Measurements from ENCODE around the gene C4orf33.

The C4orf33 gene

DNA sequence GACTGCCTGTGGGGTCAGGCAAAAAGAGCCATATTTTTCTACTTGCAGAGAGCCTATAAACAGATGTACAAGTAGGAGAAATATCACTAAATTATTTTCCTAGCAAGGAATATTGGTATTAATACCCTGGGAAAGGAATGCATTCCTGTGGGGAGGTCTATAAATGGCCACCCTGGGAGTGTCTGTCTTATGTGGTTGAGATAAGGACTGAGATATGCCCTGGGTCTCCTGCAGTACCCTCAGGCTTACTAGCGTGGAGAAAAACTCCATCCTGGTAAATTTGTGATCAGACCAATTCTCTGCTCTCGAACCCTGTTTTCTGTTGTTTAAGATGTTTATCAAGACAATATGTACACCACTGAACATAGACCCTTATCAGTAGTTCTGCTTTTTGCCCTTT, 35.4 kb downstream of the C4orf33 start:
- DNase-seq = no peak

DNA sequence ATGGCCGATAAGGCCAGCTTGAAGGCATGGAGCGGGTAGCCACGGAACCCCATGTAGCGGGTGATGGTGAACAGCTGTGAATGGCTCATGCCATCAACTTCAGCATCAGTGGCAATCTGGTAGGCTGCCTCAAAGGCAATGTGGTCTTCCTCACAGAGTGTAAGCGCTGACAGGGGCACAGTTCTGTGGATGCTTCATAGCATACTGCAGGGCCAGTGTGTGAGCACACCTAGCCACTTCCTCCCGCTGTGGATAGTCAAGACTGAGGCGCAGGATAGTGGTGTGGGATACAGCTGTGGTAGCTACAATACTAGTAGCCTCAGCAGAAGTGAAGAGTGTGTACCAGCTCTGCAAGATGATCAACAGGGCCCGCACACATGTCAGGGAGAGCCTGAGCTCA, 40.5 kb downstream of the C4orf33 start:
- no peak for DNase-seq

DNA sequence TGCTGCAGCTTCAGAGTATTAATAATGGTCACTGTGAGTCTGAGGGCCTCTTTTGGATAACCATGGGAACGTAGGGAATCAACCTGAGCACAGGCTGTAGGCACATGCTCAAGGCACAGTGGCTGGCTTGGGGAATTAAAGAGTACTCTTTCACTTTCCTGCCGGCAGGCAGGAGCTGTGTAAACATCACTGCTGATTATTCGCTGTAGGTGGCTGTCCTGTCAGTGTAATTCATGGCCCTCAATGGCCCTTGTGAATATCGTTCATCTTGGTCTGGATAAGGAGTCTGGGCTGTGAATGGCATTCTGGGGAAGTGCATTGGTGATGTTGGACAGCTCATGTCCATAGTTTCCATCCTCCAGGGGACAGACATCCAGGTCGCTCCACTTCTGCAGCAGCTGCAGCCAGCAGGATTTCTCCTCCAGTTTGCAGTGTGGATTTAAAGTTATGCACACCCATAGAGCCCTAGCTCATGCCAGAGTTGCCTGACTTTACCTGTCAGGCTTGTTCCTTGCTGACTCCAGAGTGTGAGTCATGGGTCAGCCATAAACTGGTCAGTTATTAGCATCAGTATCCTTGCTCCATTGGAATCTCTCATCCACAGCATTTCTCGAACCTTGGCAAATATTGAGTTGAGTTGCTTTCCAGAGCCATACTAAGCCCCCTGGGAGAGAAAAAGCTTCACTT, 43.0 kb downstream of the C4orf33 start:
- no peak for DNase-seq

DNA sequence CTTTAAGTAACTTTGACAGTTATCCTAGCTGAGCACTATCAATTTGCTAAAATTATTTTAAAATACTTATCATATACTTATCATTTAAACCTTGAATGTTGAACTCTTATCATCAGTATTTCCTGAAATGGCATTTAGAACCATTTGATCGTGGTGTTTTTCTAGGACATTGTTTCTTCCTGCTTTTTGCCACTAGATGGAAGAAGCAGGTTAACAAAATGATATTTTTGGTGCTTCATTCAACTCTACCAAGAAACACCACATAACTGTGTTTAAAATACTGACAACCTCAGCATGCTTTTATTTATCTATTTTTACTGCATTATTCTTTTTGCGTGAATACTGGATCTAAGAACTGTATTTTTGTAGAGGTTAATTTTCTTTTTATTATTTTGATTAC, 44.6 kb downstream of the C4orf33 start:
- DNase-seq = no peak

DNA sequence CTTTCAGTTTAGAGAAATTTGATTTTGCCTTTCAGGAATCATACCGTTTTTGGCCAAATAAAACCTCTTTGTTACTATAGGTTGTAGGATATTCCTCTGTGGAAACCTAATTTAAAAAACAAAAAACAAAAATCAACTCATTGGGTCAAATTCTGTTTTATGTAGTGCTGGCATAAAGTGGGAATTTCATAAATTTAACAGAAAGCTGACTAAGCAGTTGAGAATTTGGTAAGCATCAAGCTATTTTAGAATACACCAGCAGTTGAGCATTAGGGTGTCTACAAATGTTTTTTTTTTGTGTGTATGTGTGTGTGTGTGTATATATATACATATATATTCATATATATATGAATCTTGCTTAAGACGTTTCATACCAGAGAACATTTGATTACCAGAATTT, 47.4 kb downstream of the C4orf33 start:
- DNase-seq = no peak

DNA sequence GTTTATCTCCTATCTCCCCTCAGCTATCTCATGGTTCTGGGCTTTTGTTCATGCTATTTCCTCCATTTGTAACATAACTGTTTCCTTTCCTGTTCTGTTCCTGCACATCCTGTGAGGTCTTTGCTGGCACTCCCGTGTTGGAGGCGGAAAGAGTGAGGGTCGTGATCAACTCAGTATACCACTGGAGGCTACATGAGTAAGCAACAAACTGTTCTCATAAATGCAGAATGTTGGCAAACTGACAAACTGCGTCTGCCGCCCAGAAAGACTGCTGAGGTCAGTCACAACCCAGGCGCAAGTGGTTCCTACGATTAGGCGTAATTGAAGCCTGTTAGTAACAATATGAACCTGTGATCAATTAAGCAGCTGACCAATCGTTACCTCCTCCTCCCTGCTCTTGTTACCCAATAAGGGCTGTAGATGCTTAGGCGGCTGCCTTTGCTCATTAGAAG, 48.8 kb downstream of the C4orf33 start:
- DNase-seq = no peak

DNA sequence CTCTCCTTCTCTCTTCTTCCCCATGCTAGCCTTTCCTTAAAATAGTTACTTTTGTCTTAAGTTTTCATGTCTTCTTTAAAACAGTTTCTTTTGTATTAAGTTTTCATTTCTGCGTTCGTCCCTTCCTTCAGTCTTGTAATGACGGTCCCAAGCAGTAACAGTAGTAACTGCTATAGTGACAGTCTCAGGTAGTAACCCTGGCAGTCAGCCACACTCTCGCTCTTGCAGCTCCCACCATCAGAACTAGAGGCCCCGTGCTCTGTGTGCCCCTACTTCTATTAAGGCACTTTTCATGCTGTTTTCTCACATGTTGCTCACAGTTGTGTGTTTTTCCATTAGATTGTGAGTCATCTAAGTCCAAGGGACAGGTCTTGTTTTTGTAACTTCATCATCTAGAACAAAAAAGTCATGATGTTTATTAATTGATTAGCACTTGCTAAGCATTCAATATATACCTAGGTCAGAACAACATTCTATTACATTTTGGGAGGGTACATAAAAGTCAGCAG, 49.3 kb downstream of the C4orf33 start:
- no peak for DNase-seq

DNA sequence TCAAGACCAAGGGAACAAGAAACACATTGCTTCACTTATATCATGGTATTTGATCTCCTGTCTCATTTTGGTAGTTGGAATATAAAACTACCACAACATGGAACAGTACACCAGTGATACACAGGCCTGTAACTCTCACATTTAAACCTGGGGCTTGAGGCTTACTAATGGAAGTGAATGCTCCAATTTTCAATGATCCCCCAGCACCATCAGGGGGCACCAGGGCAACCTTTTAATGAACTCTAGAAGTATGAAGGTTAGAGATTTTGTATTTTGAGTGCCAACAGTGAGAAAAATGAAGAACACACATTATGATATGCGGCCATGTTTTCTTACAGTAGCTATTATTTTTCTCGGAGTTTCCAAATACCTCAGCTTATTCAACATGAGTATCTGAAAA, 50.7 kb downstream of the C4orf33 start:
- DNase-seq = no peak

DNA sequence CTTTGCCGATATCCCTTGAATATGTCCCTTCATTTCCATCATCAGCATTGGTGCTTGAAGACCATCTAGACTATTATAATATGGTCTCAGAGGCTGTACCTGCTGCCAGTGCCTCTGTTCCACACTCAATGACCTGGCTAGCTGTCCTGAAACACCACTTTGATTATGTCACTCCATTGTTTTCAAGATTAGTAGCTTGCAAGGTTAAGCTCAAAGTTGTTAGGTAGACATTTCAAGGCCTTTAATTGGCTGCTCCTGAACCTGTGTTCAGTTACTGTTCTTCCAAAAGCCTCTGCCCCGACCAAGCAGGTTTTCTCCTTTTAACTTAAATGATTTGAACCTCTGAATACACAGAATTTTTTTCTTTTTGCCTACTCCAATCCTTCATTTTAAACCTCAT, 52.9 kb downstream of the C4orf33 start:
- DNase-seq = no peak

DNA sequence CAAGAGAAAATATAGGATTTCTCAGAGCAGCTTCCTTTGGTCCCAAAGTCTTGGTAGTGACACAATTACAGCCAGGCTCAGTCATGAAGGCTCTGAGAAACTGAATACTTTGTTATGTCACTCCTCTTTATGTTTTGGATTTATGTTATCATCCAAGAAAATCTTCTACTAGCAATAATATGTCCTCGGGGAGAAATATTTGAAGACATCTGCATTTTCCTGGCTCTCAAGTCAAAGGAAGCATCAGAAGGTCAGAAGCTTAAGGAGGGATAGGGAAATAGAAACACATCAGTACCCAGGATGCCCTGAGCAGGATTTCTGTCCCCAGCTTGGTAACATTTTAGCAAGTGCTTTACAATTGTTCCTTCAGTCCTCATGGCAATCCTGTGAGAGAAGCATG, 54.0 kb downstream of the C4orf33 start:
- DNase-seq = no peak

DNA sequence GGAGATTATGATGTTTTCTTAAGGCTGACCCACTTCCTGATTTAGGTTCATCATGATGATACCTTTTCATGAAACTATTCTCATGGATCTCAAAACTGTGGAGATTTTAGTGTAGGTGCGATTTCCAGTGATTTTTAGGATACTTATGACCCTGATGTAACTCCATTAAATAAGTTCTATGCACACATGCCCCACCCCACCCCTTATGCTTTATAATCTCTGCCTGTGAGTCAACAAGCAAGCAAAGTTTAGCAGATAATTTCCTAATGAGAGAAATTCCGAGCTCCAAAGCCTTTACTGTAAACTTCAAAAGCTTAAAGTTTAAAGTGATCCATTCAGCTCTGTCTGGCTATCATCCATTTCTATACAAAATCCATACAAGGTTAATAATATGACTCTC, 56.4 kb downstream of the C4orf33 start:
- DNase-seq = no peak

DNA sequence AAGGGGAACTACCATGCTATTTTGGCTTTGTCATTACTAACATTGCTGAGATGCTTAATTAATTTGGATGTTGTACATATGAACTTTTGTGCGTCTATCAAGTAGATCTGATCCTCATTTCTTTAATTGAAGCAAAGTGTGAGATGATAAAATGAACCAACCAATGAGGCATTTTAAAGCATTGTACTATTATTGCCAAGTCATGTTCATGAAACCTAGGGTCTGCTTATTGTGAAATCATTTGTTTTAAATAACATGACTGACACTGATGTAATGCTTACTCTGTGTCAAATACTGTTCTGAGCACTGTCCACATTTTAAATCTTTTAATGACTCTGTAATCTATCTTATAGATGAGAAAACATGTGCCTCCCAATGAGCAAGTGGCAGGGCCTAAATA, 57.7 kb downstream of the C4orf33 start:
- DNase-seq = no peak

DNA sequence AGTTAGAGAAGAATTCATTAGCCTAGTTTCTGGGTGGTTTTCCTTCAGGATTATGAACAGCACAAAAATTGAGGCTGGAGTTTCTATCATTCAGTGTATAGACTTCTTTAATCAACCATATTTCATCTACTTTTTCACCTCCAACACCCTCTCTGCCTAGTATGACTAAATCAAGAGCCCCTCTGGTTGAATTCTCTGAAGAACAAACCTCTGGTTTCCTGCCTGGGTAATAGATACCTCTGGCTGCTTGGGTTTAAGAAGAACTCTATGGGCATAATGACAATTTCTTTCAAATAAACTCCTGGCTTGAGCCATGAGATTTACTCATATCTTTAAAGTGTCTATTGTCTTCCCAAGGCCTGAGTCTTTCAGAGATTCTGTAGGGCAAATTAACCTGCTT, 66.5 kb downstream of the C4orf33 start:
- no peak for DNase-seq

DNA sequence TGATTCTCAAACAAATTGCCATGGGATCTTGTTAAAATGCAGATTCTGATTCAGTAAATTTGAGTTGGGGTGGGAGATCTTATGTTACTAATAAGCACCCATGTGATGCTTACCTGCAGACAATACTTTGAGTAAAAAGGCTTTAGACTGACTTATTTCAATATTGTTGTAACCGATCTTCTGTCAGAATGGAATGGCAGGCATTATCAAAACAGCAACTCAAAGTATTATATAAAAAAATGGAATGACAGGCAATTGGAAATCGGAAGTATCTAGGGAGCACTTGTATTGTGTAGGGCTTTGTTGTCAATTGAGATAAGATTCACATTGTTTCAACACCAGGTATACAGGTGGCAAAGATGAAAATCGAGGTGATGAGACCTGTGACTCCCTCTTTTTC, 67.5 kb downstream of the C4orf33 start:
- DNase-seq = no peak

DNA sequence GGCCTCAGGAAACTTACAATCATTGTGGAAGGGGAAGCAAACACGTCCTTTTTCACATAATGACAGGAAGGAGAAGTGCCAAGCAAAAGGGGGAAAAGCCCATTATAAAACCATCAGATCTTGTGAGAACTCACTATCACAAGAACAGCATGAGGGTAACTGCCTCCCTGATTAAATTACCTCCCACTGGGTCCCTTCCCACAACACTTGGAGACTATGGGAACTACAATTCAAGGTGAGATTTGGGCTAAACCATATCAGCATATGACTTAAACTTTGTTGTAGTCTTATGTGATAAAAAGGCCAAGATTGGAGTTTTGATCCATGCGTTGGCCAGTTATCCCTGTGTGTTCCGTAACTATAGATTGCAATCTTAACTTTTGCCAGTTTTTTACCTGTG, 68.3 kb downstream of the C4orf33 start:
- no peak for DNase-seq
